Measurements from ENCODE around the gene BLOC1S6.
"Not testable (repeated sequence)": the region's sequence is repeated elsewhere in the genome, so short reads cannot be mapped to it uniquely, and the experiment has no call there.

The BLOC1S6 gene

DNA sequence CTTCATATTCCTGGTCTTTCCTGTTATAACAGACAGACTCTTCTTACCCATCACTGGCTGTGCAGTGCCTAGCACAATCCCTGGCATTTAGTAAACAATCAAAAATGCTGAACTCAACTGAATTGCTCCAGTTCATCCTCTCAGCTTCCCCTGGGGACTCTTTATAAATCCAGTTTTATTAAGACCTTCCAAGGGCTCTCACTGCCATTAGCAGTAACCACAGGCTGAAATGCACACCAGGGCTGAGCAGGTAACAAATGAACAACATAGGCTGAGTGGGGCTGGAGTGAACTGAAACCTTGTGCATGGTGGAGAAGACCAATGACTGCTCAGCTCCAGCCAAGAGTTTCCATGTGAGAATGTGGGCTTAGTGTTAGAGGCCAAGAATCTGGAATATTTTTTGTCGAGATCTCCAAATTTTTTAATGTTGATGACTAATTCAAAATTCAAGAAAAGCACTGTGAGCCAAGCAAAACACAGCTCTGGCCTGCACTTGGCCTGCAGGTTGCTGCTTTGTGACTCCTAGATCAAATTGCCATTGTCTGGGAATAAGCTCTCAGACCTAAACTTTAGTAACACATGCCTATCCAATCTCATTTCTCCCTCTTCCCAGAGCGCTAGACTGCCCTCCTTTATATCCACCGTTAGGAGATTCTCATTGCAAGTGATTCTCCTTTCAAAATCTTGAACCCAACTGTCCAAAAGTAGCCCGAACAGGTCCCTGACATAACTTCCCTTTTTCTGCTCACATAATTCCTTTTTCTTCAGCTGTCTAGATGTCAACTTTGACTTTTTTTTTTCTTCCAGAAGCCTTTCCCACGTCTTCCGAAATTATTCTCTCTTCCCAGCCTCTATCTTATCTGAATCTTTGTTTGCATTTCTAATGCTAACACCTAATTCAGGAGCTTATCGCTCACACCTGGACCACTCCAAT, 55.1 kb downstream of the BLOC1S6 start:
- DNase-seq = peak; percentile 9

DNA sequence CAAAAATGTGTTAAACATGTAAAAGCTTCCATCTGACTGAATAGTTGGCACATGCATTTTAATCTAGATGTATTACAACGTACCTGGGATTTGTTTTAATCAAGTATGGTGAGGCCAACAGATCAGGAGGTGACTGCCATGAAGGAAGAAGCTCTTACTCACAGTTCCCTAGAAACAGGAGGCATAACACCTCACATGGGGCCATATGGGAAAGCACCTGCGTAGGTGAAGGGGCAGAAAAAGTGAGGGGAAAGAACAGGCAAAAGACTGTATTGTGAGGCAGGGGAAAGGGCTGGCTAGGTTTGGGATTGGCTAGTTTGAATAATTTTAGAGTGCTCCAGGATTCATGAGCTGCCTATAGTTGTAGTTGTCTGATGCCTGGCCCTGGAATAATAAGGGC, 57.3 kb downstream of the BLOC1S6 start:
- DNase-seq = no peak

DNA sequence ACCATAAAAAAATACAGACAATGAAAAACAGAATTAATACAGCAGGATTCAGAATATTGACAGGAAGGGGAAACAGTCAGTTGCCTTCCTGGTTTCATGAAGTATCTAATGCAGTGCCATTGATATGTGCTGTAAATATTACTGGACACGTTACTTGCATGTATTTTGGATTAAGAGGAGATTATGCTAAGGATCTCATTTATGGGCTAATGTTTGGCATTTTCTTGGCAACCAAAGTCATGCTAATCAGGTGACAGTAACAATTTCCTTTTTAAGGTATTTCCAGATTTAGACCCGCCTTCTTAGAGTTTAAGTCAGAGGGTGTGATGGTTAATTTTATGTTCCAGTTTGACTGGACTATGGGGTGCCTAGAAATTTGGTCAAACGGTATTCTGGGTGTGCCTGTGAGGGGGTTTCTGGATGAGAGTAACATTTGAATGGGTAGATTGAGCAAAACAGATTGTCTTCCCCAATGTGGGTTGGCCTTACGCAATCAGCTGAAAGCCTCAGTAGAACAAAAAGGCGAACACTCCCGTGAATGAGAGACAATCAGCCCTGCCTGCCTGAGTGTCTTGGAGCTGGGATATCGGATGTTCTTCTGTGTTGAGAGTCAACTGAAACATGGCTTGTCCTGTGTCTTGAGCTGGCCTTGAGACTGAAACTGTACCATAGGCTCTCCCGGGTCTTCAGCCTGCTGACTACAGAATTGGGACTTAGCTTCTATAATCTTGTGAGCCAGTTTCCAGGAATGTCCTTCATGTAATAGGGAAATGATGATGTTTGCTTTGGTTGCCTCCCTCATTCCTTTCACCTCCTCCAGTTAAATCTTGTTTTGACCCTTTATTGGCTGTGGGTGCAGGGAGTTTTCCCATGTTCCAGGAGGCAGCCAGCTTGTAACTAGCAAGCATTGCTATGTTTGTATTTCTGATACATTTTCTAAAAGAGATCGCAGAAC, 58.1 kb downstream of the BLOC1S6 start:
- DNase-seq = no peak

DNA sequence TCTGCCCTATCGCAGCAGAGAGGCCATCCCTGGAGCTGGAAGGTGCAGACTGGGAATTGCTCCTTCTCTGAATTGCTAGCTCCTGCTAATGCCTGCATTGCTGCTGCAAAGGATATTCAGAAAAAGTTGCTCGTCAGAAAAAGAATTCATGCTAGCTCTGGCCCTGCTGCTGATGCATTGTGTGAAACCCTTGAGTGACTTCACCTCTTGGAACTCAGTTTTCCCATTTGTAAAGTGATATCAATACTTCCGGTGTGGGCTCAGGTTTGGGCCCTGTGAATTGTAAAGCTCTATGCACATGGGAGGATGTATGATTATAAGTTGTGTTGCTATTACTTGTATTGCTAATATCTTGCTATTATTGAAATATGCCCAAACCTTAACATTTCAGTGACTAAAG, 59.0 kb downstream of the BLOC1S6 start:
- no peak for DNase-seq

DNA sequence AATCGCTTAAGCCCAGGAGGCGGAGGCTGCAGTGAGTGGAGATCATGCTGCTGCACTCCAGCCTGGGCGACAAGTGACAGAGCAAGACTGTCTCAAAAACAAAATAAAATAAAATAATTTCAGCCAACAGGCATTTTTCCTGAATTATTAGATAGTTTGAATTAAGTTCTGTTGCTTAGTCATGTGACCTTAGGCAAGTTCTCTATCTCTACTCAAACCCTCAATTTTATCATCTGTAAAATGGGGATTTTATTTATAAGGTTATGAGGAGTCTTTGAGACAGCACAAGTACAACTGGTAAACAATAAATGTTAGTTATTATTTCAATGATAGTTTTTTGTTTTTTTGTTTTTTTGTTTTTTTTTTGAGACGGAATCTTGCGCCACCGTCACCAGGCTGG, 60.6 kb downstream of the BLOC1S6 start:
- DNase-seq = no peak

DNA sequence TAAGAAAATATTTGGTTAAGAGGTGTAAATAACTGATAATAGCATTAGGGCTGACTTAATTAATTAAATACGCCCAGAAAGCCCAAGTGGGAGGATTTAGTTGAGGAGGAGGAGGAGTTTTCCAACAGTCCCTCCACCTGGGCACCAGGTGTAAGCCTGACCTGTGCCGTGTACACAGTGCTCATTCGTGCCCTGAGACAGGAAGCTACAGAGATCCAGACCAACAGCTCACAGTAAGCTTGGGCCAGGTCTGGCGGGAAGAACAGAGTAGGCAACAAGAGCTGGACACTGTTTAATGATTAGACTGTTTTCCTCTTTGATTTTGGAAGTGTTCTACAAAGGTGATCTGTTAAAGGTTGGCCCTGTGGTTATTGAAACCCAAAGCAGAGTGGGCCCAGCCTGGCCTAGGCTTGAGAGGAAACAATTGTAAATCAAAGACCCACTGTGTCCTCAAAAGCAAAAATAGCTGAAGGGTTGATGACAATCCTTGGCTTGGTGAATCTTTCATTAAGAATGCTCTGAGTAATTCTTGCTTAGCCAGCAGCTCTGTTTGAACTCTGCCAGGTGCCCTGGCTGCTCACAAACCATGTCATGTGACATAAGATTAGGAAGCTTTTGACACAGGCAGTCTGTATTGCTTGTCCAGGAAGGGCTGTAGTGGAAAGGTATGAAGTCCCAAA, 61.5 kb downstream of the BLOC1S6 start:
- DNase-seq = no peak

DNA sequence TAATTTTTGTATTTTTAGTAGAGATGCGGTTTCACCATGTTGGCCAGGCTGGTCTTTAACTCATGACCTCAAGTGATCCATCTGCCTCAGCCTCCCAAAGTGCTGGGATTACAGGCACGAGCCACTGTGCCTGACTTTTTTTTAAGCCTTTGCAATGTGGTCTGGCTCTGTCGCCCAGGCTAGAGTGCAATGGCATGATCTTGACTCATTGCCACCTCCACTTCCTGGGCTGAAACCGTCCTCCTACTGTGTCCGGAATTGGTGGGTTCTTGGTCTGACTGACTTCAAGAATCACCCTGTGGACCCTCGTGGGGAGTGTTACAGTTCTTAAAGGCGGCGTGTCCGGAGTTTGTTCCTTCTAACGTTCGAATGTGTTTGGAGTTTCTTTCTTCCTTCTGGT, 62.8 kb downstream of the BLOC1S6 start:
- DNase-seq = not testable (repeated sequence)

DNA sequence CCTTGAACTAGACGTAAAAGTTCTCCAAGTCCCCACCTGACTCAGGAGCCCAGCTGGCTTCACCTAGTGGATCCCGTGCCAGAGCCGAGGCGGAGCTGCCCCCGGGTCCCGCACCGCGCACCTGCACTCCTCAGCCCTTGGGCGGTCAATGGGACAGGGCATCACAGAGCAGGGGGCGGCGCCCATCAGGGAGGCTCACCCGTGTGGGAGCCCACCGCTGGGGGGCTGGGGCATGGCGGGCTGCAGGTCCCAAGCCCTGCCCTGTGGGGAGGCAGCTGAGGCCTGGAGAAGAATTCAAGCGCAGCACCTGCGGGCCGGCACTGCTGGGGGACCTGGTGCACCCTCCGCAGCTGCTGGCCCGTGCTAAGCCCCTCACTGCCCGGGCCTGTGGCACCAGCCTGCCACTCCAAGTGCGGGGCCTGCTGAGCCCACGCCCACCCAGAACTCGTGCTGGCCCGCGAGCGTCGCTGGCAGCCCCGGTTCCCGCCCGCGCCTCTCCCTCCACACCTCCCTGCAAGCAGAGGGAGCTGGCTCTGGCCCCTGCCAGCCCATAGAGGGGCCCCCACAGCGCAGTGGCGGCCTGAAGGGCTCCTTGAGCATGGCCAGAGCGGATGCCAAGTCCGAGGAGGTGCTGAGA, 63.8 kb downstream of the BLOC1S6 start:
- DNase-seq = no peak

DNA sequence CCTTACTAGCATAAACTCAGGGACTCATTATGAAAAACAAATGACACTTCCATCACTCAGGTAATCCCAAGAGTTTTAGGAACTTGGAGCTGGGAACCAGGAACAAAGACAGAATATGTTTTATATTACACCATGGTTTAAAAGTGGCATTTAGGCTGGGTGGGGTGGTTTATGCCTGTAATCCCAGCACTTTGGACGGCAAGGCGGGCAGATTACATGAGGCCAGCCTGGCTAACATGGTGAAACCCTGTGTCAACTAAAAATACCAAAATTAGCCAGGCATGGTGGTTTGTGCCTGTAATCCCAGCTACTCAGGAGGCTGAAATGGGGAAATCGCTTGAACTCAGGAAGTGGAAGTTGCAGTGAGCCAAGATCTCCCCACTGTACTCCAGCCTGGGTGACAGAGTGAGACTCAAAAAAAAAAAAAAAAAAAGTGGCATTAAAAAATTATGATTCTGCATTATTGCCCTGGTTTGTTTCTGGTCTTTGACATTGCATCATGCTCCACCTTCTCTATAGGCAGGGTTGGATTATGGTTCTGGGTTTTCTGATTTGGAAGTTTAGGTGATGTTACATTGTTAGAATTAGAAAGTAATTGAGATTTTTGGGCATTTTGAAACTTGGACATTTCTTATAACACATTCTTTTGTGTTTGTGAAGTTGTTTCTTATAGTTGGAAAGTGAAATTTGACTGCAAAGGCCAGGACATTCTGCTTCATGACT, 66.7 kb downstream of the BLOC1S6 start:
- no peak for DNase-seq

DNA sequence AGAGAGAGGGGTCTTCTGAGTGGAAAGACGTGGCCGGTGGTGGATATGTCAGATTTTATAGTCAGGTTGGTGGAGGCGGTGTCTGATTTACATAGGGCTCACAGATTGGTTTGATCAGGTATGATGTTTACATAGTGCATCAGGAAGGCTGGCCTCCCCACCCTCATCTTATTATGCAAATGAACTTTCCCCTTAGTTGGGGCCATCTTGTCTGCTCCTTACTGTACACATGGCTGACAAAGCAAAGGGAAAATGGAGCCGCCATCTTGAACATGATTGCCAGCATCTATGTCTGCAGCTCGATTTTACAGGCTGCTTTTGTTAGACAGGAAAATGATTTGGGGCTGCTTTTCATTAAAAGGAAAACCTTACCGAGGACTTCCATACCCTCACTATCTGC, 67.6 kb downstream of the BLOC1S6 start:
- no peak for DNase-seq

DNA sequence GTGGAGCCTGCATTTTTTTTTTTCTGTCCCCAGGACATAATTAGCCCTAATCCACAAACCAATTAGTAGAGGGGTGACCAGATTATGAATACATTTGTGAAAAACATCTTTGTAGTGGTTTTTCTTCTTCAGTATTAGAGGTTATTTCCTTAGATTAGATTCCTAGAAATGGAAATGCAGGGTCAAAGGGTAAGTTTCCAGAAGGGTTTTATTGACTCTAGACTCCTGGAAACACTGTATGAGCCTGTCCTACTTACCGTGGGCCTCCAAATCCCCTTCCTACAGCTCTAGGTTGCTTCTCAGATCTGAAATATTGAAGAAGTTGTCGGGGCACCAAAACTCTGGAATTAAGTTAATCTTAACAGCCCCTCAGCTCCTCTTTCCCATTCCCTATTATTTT, 70.1 kb downstream of the BLOC1S6 start:
- no peak for DNase-seq

DNA sequence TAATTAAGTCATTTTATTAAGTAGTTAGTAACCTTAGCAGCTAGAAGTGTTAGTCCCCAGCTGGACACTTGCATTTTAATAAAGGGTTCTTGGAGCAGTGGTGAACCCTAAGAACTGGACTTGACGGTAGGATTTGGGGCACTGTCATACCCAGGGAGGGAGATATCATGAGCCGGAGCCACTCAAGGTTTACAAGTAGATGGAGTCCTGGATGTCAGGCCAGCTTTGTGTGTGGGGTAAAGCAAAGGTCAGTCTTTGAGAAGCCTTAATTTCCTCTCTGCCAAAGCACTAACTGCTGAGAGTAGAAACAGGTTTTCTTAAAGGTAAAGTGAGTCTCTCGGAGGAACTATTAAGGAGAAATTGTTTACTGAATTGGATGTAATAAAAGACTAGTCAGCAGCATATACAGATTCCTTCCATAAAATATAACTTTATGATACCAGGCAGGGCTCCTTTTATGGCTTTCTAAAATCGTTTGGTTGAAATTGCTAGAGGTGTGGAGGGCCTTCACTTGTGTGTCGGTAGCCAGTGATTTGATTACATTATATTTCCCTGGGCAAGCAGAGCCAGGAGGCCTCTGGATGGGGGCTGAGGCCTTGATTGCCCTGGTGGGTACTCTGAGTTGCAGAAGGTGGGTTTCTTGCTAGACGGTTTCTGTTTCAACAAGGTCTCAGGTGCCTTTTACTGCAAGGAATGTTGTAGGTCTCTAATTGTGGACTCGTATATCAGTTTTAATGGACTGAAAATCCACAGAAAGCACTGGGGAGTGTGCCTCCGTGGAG, 70.8 kb downstream of the BLOC1S6 start:
- no peak for DNase-seq

Data from DMS153 (cell line).